Measurements from ENCODE around the gene CDH8.

The CDH8 gene

DNA sequence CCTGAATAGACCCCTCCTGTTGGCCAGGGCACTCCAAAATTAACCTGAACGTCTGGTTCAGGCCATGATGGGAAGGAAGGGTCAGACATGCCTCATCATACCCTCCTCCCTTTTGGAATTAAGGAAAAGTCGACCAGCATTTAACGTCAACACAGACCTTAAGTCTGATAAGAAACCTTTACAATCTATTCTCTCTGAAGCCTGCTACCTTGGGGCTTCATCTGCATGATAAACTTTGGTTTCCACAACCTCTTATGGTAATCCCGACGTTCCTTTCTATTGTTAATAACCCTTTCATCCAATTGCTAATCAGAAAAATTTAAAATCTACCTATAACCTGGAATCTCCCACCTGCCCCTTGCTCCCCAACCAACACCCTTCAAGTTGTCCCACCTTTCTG is 358.5 kb downstream of the CDH8 start:
- no peak for TF ChIP-seq ZNF274 (IDR thresholded peaks at IDR 0.05; ENCODE audit: low read depth, low read length)
- no peak overlapping the region for H3K4me3 ChIP-seq (ENCODE audit: low read length)

DNA sequence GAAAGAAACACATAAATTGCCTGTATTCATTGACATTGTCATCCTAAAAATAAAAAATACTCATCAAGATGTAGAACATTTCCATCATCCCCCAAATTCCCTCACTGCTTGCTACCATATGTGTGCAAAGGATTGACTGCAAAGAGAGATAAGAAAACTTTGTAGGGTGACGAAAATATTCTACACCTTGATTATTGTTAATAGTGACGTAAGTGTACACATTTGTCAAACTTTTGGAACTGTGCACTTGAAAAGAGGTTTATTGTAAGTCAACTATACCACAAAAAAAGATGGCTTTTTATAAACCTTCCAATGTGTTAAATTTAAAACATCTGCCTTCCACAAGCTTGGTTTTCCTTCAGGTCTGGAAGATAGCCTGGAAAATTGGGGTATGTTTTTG is 359.5 kb downstream of the CDH8 start:
- no peak overlapping the region for H3K4me3 ChIP-seq (ENCODE audit: low read length)
- no peak for TF ChIP-seq ZNF274 (IDR thresholded peaks at IDR 0.05; ENCODE audit: low read depth, low read length)

DNA sequence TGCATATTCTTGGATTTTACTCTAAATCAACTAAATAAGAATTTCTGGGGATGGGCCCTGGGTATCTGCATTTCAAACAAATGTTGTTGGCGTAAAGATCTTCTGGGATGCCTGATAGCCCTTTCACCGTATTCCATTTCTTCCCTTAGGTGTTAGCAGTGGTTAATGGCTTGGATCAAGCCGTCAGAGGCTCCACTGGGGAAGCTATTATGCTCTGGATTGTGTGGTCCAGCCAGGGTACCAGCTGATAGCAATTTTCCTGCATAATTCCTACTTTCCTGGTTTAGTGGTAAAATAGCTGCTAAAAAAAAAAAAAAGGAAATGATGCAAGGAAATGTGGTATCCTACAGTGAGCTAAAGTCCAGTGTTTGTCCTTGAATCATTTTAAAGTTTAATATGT is 365.1 kb downstream of the CDH8 start:
- TF ChIP-seq ZNF274 (IDR thresholded peaks at IDR 0.05; ENCODE audit: low read depth, low read length) = no peak
- H3K4me3 ChIP-seq (ENCODE audit: low read length) = no peak overlapping the region

DNA sequence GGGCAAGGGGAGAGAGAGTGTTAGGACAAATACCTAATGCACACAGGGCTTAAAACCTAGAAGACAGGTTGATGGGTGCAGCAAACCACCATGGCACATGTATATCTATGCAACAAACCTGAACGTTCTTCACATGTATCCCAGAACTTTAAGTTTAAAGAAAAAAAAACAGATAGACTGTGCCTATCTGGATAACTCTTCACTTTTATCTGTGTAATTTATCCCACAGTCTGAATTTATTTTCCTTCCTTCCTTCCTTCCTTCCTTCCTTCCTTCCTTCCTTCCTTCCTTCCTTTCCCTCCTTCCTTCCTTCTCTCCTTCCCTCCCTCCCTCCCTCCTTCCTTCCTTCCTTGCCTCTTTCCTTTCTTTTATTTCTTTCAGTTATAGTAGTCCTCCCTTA is 370.7 kb downstream of the CDH8 start:
- no peak for TF ChIP-seq ZNF274 (IDR thresholded peaks at IDR 0.05; ENCODE audit: low read depth, low read length)

DNA sequence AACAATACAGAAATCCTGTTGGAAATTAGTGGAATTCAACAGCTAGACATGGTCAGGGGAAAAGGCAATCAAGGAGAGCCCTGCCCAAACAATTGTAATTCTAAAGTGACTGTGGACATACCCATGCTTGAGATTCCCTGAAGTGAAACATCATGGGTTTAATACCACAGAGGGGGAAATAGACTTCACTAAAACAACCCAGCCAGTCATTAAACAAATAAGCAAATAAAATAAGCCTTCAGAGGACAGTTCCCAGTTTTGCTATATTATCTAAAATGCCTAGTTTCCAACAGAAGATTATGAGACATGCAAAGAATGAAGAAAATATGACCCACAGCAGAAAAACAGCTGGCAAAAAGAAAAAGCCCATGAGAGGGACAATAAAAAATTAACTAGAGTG is 376.3 kb downstream of the CDH8 start:
- H3K4me3 ChIP-seq (ENCODE audit: low read length) = no peak overlapping the region
- TF ChIP-seq ZNF274 (IDR thresholded peaks at IDR 0.05; ENCODE audit: low read depth, low read length) = no peak

More for the DNA sequence above, 370.7 kb downstream of the CDH8 start:
- H3K4me3 ChIP-seq (ENCODE audit: low read length) = no peak overlapping the region

DNA sequence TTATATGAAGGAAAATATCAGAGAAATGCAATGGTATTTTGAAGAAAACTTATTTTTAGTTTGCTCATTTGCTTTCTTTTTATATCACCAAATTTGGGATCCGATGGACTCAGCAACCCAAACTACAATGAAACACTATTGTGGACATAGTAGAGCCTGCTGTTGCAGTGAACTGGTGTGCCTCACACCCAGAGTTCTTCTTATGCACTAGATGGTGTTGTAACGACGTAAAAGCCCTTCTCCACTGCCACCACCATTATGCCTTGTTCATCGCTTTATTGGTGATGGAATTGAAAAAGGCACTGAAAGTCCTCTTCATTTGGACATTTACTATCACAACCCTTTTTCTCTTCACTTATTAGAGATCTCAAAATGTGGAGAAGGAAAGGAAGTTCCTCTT is 381.3 kb downstream of the CDH8 start:
- no peak overlapping the region for H3K4me3 ChIP-seq (ENCODE audit: low read length)
- TF ChIP-seq ZNF274 (IDR thresholded peaks at IDR 0.05; ENCODE audit: low read depth, low read length) = no peak

DNA sequence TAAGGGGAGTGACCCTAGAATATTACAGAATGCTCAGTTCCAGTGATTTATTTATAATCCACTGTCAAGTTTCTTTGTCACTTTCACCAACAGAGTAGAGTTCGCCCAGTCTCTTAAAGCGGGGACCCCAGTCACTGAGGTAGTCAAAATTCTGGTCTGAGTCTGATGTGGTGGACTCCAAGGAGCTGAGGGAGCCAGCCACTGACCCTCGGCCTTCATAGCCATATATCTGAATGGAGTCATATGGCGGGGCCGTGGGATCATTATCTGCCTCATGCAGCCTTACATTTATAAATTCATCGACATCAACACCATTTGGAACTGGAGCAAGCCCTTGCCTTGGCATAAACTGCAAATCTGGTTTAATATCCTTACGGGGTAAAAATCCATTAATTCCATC is 382.7 kb downstream of the CDH8 start:
- H3K4me3 ChIP-seq (ENCODE audit: low read length) = no peak overlapping the region
- TF ChIP-seq ZNF274 (IDR thresholded peaks at IDR 0.05; ENCODE audit: low read depth, low read length) = no peak

DNA sequence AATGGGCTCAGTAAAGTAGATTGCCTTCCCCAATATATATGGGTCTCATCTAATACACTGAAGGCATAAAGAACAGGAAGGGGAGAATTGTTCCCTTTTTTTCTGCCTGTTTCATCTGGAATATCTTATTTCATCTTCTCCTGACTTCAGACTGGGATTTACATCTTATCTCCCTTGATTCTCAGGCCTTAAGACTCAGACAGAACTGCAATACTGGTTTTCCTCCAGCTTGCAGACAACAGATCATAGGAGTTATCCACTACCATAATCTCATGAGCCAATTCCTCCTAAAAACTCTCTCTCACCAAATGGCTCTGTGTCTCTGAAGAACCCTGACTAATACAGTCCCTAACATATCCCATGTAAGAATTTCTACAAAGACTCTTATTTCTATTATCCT is 390.7 kb downstream of the CDH8 start:
- no peak overlapping the region for H3K4me3 ChIP-seq (ENCODE audit: low read length)
- TF ChIP-seq ZNF274 (IDR thresholded peaks at IDR 0.05; ENCODE audit: low read depth, low read length) = no peak

DNA sequence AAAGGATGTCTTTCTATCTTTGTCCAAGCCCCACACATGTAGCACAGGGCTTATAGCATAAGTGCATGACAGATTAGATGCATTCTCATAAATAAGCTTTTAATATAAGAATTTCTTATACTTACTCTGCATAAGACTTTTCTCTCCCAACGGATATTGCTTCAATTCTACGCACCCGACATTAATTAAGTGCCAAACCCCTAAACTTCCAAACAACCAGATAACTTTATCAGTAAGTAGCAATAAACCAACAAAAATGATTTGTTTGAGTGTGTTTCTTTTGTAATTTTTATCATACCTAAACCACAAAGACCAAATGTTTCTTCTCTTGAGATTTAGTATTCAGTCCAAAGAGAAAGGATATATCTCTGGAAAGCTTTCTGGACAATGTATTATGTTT is 391.5 kb downstream of the CDH8 start:
- no peak for TF ChIP-seq ZNF274 (IDR thresholded peaks at IDR 0.05; ENCODE audit: low read depth, low read length)
- no peak overlapping the region for H3K4me3 ChIP-seq (ENCODE audit: low read length)

DNA sequence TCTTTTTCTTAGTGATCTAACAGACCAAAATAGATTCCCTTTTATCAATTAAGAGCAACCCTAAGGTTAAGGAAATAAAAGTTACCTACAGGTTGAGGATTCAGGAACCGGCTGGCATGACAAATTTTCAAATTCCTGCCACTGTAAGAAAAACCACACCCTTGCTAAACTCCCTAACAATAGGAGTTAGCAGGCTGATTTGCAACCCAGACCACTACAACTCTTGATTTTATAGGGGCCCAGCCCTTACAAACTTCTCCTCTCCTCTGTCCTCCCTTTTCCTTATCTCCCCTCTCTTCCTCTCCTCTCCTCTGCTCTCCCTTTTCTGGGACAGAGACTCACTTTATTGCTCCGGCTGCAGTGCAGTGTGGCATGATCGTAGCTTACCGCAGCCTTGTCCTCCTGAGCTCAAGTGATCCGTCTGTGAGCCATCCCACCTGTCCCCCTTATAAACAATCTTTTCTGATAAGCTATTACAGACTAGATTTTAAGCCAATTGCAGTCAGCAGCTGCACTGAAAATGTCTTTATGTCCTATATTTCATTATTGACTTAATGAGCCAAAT is 418.9 kb downstream of the CDH8 start:
- H3K4me3 ChIP-seq (ENCODE audit: low read length) = no peak overlapping the region
- no peak for TF ChIP-seq ZNF274 (IDR thresholded peaks at IDR 0.05; ENCODE audit: low read depth, low read length)

DNA sequence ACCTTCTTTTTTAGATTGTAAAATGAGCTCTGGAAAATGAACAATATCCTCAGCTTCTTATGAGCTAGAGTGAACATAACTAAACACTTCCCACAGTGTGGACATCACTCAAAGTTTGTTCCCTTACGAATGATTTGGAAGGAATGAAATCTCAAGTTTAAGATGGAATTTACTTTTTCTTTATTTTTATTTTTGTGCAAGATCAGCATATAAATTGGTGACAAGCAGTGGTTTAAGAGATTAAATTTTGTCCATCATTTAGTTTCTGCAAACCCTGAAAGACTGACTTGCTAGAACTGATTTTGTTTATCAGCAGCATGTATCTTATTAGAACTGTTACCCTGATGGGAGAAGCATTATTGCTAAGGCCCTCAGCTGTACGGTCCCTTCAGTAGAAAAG is 420.1 kb downstream of the CDH8 start:
- no peak overlapping the region for H3K4me3 ChIP-seq (ENCODE audit: low read length)
- TF ChIP-seq ZNF274 (IDR thresholded peaks at IDR 0.05; ENCODE audit: low read depth, low read length) = no peak

DNA sequence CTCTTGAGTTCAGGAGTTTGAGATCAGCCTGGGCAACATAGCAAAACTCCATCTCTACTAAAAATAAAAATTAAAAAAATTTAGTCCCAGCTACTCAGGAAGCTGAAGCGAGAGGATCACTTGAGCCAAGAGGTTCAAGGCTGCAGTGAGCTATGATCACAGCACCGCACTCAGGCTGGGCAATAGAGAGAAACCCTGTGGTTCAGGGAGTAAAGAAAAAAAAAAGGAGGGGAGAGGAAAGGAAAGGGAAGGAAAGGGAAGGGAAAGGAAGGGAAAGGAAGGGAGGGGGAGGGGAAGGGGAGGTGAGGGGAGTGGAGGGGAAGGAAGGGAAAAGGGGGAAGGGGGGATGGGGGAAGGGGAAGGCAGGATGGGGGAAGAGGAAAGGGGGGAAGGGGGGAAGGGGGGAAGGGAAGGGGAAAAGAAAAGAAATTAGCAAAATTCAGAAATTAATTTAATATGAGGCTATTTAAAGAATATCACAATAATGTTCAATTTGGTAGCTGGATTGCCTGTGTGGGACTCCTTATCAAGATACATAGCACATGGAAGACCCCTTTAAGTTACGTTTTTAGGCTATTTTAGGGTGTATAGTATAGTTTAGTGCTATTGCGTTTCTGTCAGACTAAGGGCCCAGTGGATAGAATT is 424.3 kb downstream of the CDH8 start:
- TF ChIP-seq ZNF274 (IDR thresholded peaks at IDR 0.05; ENCODE audit: low read depth, low read length) = no peak
- H3K4me3 ChIP-seq (ENCODE audit: low read length) = no peak overlapping the region

DNA sequence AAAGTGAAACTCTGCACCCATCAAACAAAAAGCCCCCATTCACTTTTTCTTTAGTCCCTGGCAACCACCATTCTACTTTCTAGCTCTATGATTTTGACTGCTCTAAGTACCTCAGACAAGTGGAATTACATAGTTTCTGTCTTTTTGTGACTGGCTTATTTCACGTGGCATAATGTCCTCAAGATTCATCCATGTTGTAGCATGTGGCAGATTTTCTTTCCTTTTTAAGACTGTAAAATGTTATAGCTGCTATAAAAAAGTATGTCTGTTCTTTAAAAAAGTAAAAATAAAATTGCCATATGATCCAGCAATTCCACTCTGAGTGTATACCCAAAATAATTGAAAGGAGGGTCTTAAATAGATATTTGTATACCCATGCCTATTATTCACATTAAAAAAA is 429.7 kb downstream of the CDH8 start:
- no peak overlapping the region for H3K4me3 ChIP-seq (ENCODE audit: low read length)
- no peak for TF ChIP-seq ZNF274 (IDR thresholded peaks at IDR 0.05; ENCODE audit: low read depth, low read length)
